Measurements from ENCODE around the gene RHEB.

GRCh38 chr7:151552352-151553028 lies 32.8 kb upstream of the RHEB start:
- TF ChIP-seq CTCF (IDR thresholded peaks at IDR 0.05; ENCODE audit: low read depth, low read length, poor library complexity, severe bottlenecking) (no peak), EZH2phosphoT487 (IDR thresholded peaks at IDR 0.05; ENCODE audit: borderline replicate concordance, low read length) (no peak)
